GM12874 (cell line): Measurements from ENCODE around the gene ALPK3.

Experiments
- CTCF ChIP-seq: IDR thresholded peaks from 2 replicates; pipeline ENCODE4 v1.5.1; 2011; ENCODE audit warnings: low read depth, mild to moderate bottlenecking, control low read depth, low read length, moderate library complexity; ENCODE audit not compliant: insufficient read depth

Gene ALPK3

GRCh38 chr15:84859651-84860050 is 42.5 kb downstream of the ALPK3 start:
- TF ChIP-seq CTCF: no peak

DNA sequence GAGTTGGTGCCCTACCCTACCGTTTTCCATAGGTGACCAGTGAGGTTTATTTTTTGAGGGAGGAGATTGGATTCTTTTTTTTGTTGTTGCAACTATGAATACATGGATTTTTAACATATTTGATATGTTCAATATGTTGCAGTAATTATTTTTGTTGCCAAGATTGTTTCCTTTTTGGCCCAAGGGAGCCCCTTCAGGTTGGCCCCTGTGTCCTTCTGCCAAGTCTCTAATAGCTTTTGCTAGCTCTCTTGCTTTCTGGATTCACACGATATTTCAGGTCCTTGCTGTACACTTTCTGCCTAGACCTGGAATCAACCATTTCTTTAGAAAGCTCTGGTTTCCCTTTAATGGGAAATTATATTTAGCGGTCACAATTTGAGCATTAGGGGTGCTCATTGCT is 44.6 kb downstream of the ALPK3 start:
- TF ChIP-seq CTCF: no peak

GRCh38 chr15:84862214-84862975 is 45.2 kb downstream of the ALPK3 start:
- TF ChIP-seq CTCF: no peak

DNA sequence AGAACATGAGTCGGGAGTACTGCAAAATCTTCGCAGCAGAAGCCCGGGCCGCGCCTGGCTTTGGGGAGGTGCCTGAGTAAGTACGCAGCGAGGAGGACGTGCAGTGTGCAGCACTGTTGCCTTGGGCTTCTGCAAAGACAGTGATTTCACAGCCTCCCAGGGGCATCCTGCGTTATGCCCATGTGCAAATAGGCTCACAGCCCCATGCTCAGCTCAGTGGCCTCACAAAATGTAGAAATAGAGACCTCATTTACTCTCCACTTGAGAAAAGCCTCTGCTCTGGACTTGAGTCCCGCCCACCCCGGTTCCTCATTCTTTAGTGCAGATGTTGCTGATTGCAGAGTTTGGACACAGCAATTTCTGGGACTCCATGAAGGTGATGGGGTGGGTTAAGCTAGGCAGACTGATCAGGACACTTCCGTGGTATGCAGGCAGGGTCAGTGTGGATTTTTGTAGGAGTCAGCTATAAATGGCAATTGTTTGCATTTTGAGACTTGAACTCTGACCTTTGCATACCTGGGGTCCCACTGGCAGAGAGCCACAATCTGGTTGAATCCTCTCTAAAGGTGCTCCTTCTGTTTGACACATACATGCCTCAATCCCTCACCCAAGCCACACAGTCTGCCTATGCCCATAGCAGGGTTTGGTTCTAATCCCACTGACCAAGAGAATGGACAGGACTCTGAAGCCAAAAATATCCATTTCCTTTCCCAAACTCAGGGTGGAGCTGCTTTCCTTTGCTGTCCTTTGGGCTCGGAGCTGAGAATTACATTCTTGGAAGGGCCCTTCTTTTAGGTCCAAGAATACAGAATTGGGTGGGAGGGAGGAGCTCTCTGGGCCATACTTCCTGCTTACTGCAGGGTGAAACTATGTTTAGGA is 46.6 kb downstream of the ALPK3 start:
- TF ChIP-seq CTCF: no peak

GRCh38 chr15:84864444-84864795 is 47.3 kb downstream of the ALPK3 start:
- TF ChIP-seq CTCF: no peak

DNA sequence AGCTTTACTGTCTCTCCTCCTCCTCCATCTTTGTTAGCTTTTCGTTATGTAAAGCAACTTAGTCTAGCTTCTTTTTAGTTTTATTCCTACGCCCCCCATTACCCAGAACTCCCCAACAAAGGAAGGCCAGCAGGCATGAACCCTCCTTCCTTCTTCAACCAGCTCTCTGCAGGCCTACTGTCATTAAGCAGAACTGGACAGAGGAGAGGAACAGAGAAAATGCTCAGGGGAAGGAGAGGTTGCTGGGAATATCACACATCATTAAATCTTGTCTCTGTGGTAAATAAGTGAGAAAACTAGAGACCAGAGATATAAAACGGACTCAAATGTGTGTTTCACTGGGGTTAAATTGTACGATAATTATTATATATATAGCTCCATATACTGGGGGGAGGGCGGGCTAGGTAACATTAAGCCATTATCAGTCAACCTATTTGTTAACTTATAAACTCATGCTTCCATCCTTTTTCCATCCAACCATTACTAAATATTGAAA is 48.0 kb downstream of the ALPK3 start:
- no peak for TF ChIP-seq CTCF
